ENCODE measurements around the gene SORCS3. TPM values are rescaled to one million over a fixed set of nuclear protein-coding genes. Genes with fewer than 3 reads are reported as not detected.

Gene SORCS3
- total RNA-seq, 1 donor from 2014 or later: 1.00 TPM

DNA sequence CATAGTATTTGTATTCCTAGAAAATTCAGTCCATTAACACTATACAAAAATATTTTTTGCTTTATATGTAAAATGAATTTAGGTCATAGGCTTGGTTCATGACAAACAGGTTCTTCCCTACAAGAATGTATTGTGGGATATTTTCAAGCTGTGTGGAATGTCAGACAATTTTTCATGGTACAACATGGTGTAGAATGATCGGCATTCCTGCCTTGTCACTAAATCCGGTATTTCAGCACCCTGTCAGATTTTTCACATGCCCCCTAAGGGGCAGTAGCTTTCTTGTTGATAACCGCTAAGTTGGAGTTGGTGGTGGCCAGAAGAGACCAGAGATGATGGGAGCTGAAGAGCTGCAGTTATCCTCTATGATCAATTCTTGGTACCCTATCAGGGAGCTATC is 154.3 kb downstream of the SORCS3 start:
- Histone ChIP-seq H3K27ac (ENCODE audit: low read depth, low read length) (no peak overlapping the region), H3K4me2 (ENCODE audit: low read length) (no peak overlapping the region), H3K9me3 (ENCODE audit: insufficient read depth, low read depth, low read length) (no peaks in the 10 kb centered on the region), H3K27me3 (ENCODE audit: insufficient read depth, low read length) (no peaks in the 10 kb centered on the region), H3K4me3 (ENCODE audit: insufficient read depth, low read depth, low read length) (no peak overlapping the region), H4K20me1 (ENCODE audit: insufficient read depth, low read length) (no peaks in the 10 kb centered on the region), H2AFZ (ENCODE audit: low read depth, low read length) (no peak overlapping the region), H3K4me1 (ENCODE audit: insufficient read depth, low read length) (no peaks in the 10 kb centered on the region), H3K9ac (ENCODE audit: low read length) (no peak overlapping the region), H3K79me2 (ENCODE audit: insufficient read depth, low read length) (no peaks in the 10 kb centered on the region), H3K36me3 (ENCODE audit: insufficient read depth, low read length) (no peaks in the 10 kb centered on the region)
- Mint-ChIP-seq H3K27me3 (ENCODE audit: low read depth, unreplicated experiment) (no peaks in the 10 kb centered on the region), H3K27ac (ENCODE audit: unreplicated experiment) (no peak overlapping the region), H3K4me3 (ENCODE audit: unreplicated experiment) (no peak overlapping the region), H3K9me3 (ENCODE audit: unreplicated experiment) (no peaks in the 10 kb centered on the region), H3K36me3 (ENCODE audit: low read depth, unreplicated experiment) (no peaks in the 10 kb centered on the region), H3K4me1 (ENCODE audit: low read depth, unreplicated experiment) (no peaks in the 10 kb centered on the region)
- FAIRE-seq (no peak), DNase-seq (ENCODE audit: low read depth) (no peak)
- TF ChIP-seq, protein P1, sequence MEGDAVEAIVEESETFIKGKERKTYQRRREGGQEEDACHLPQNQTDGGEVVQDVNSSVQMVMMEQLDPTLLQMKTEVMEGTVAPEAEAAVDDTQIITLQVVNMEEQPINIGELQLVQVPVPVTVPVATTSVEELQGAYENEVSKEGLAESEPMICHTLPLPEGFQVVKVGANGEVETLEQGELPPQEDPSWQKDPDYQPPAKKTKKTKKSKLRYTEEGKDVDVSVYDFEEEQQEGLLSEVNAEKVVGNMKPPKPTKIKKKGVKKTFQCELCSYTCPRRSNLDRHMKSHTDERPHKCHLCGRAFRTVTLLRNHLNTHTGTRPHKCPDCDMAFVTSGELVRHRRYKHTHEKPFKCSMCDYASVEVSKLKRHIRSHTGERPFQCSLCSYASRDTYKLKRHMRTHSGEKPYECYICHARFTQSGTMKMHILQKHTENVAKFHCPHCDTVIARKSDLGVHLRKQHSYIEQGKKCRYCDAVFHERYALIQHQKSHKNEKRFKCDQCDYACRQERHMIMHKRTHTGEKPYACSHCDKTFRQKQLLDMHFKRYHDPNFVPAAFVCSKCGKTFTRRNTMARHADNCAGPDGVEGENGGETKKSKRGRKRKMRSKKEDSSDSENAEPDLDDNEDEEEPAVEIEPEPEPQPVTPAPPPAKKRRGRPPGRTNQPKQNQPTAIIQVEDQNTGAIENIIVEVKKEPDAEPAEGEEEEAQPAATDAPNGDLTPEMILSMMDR (IDR thresholded peaks at IDR 0.05; ENCODE audit: insufficient read depth, low read depth, low read length): no peak
- TF ChIP-seq EZH2 (IDR thresholded peaks at IDR 0.05; ENCODE audit: insufficient read depth, low read length): no peak

- H3K4me1 Mint-ChIP-seq (ENCODE audit: low read depth, unreplicated experiment): no peaks in the 10 kb centered on the region
- H3K4me3 Mint-ChIP-seq (ENCODE audit: unreplicated experiment): no peak overlapping the region
- Histone ChIP-seq H3K4me1 (ENCODE audit: insufficient read depth, low read length) (no peaks in the 10 kb centered on the region), H3K4me3 (ENCODE audit: insufficient read depth, low read depth, low read length) (no peak overlapping the region), H3K79me2 (ENCODE audit: insufficient read depth, low read length) (no peaks in the 10 kb centered on the region), H4K20me1 (ENCODE audit: insufficient read depth, low read length) (no peaks in the 10 kb centered on the region), H2AFZ (ENCODE audit: low read depth, low read length) (no peak overlapping the region), H3K4me2 (ENCODE audit: low read length) (no peak overlapping the region), H3K27me3 (ENCODE audit: insufficient read depth, low read length) (no peaks in the 10 kb centered on the region), H3K27ac (ENCODE audit: low read depth, low read length) (no peak overlapping the region), H3K36me3 (ENCODE audit: insufficient read depth, low read length) (no peaks in the 10 kb centered on the region), H3K9me3 (ENCODE audit: insufficient read depth, low read depth, low read length) (no peaks in the 10 kb centered on the region), H3K9ac (ENCODE audit: low read length) (no peak overlapping the region)
- DNase-seq (ENCODE audit: low read depth): no peak
- TF ChIP-seq EZH2 (IDR thresholded peaks at IDR 0.05; ENCODE audit: insufficient read depth, low read length): no peak
- TF ChIP-seq, protein P1 (IDR thresholded peaks at IDR 0.05; ENCODE audit: insufficient read depth, low read depth, low read length): no peak
- no peak overlapping the region for H3K27ac Mint-ChIP-seq (ENCODE audit: unreplicated experiment)
- no peaks in the 10 kb centered on the region for H3K9me3 Mint-ChIP-seq (ENCODE audit: unreplicated experiment)
- no peaks in the 10 kb centered on the region for H3K27me3 Mint-ChIP-seq (ENCODE audit: low read depth, unreplicated experiment)
- no peaks in the 10 kb centered on the region for H3K36me3 Mint-ChIP-seq (ENCODE audit: low read depth, unreplicated experiment)
- no peak for FAIRE-seq
Measured at GRCh38 chr10:104796823-104797222, 155.7 kb downstream of the SORCS3 start.

GRCh38 chr10:104802941-104803340 is 161.9 kb downstream of the SORCS3 start:
- DNase-seq (ENCODE audit: low read depth) (no peak), FAIRE-seq (no peak)
- Histone ChIP-seq H4K20me1 (ENCODE audit: insufficient read depth, low read length) (no peaks in the 10 kb centered on the region), H3K79me2 (ENCODE audit: insufficient read depth, low read length) (no peaks in the 10 kb centered on the region), H3K9me3 (ENCODE audit: insufficient read depth, low read depth, low read length) (no peaks in the 10 kb centered on the region), H3K4me1 (ENCODE audit: insufficient read depth, low read length) (no peaks in the 10 kb centered on the region), H3K9ac (ENCODE audit: low read length) (no peak overlapping the region), H3K36me3 (ENCODE audit: insufficient read depth, low read length) (no peaks in the 10 kb centered on the region), H2AFZ (ENCODE audit: low read depth, low read length) (no peak overlapping the region), H3K27me3 (ENCODE audit: insufficient read depth, low read length) (no peaks in the 10 kb centered on the region), H3K4me2 (ENCODE audit: low read length) (no peak overlapping the region), H3K4me3 (ENCODE audit: insufficient read depth, low read depth, low read length) (no peak overlapping the region), H3K27ac (ENCODE audit: low read depth, low read length) (no peak overlapping the region)
- TF ChIP-seq EZH2 (IDR thresholded peaks at IDR 0.05; ENCODE audit: insufficient read depth, low read length): no peak
- TF ChIP-seq, protein P1 (IDR thresholded peaks at IDR 0.05; ENCODE audit: insufficient read depth, low read depth, low read length): no peak
- H3K4me3 Mint-ChIP-seq (ENCODE audit: unreplicated experiment): no peak overlapping the region
- no peak overlapping the region for H3K27ac Mint-ChIP-seq (ENCODE audit: unreplicated experiment)
- H3K4me1 Mint-ChIP-seq (ENCODE audit: low read depth, unreplicated experiment): peaks cover 14% of the 10 kb centered on the region
- no peaks in the 10 kb centered on the region for H3K36me3 Mint-ChIP-seq (ENCODE audit: low read depth, unreplicated experiment)
- H3K9me3 Mint-ChIP-seq (ENCODE audit: unreplicated experiment): peaks cover 2% of the 10 kb centered on the region
- no peaks in the 10 kb centered on the region for H3K27me3 Mint-ChIP-seq (ENCODE audit: low read depth, unreplicated experiment)
